Panc1 (cell line): ENCODE results near the gene CAPRIN1. TPM values are rescaled to one million over a fixed set of nuclear protein-coding genes. Genes with fewer than 3 reads are reported as not detected.

ENCODE experiments used
- ATAC-seq: fragments of 200-7000 bp; cut with Tn5 transposase; 2 replicates; pipeline ENCODE4 v1.9.1; 2020; ENCODE audit warnings: mild to moderate bottlenecking, moderate library complexity
- BruUV-seq: library from RNA; stranded (reverse); fragments of 400-500 nt; replicated peaks from 2 replicates; lab custom pipeline; 2021; lab: Mats Ljungman, UMichigan
- CTCF ChIA-PET: fragments of 300-600 bp; sonication (Branson Sonifier 250); formaldehyde crosslinking; loops from one replicate; lab custom pipeline; 2022; ENCODE audit warnings: antibody characterized with exemption; lab: Charles Lee
- POLR2A ChIA-PET: fragments of 300-600 bp; sonication (Branson Sonifier 250); formaldehyde crosslinking; loops from one replicate; lab custom pipeline; 2022; ENCODE audit warnings: antibody characterized with exemption; lab: Charles Lee
- DNase-seq: peaks from one replicate; pipeline ENCODE4 v3.0.0-alpha.2; 2010; ENCODE audit warnings: low read depth, low spot score
- H3K27ac ChIP-seq: 2 replicates; pipeline ENCODE4 v1.5.1; 2011; ENCODE audit warnings: mild to moderate bottlenecking, low read length, inconsistent platforms
- H3K27me3 ChIP-seq: fragments of 200-500 bp; sonication (Bioruptor generic); 2 replicates; pipeline ENCODE4 v1.6.0; 2014; ENCODE audit warnings: low read length, inconsistent platforms; ENCODE audit not compliant: control insufficient read depth, insufficient read depth
- H3K36me3 ChIP-seq: fragments of 200-500 bp; sonication (Bioruptor generic); 2 replicates; pipeline ENCODE4 v1.5.1; 2014; ENCODE audit warnings: inconsistent platforms, mild to moderate bottlenecking, low read length, moderate library complexity; ENCODE audit not compliant: control insufficient read depth, insufficient read depth
- H3K4me1 ChIP-seq: 2 replicates; pipeline ENCODE4 v1.5.1; 2011; ENCODE audit warnings: inconsistent platforms, mild to moderate bottlenecking, low read length, moderate library complexity; ENCODE audit not compliant: control insufficient read depth, insufficient read depth
- H3K4me3 ChIP-seq, 2 experiments: 2 replicates each; pipeline ENCODE4 v1.5.1; 2011 to 2012; ENCODE audit warnings: low read depth in 2 of 2, low read length in 2 of 2, mild to moderate bottlenecking in 2 of 2, inconsistent platforms in 1 of 2, moderate library complexity in 1 of 2
- H3K9me3 ChIP-seq: fragments of 200-500 bp; sonication (Bioruptor generic); 2 replicates; pipeline ENCODE4 v1.5.1; 2014; ENCODE audit warnings: low read depth, mild to moderate bottlenecking, inconsistent platforms, low read length, moderate library complexity; ENCODE audit not compliant: control insufficient read depth, insufficient read depth
- CTCF ChIP-seq: fragments of 450-650 bp; IDR thresholded peaks from 2 replicates; pipeline ENCODE4 v1.5.1; 2017; ENCODE audit warnings: mild to moderate bottlenecking
- POLR2AphosphoS5 ChIP-seq: IDR thresholded peaks from 2 replicates; pipeline ENCODE4 v1.6.1; 2012; ENCODE audit warnings: mild to moderate bottlenecking, low read depth, low read length, moderate library complexity
- REST ChIP-seq, 2 experiments: IDR thresholded peaks; 2 replicates each; pipeline ENCODE4 v1.6.1; 2011 to 2012; ENCODE audit warnings: low read depth in 2 of 2, control low read depth in 1 of 2, low read length in 1 of 2, mild to moderate bottlenecking in 1 of 2, moderate library complexity in 1 of 2; ENCODE audit not compliant: insufficient read depth in 1 of 2
- SIN3A ChIP-seq: IDR thresholded peaks from 2 replicates; pipeline ENCODE4 v1.6.1; 2012; ENCODE audit warnings: low read depth, mild to moderate bottlenecking, low read length, moderate library complexity, borderline replicate concordance; ENCODE audit not compliant: insufficient read depth
- TCF7L2 ChIP-seq: IDR thresholded peaks from 2 replicates; pipeline ENCODE4 v1.6.1; 2011; ENCODE audit warnings: mild to moderate bottlenecking, low read depth, low read length, inconsistent platforms
- in situ Hi-C: cut with HindIII; loops from 2 replicates; pipeline ENCODE4 v1.10.0; 2016; ENCODE audit warnings: low sequenced_read_pairs, low pct_unique_long_range_greater_than_20kb
- intact Hi-C: fragments of 100-400 bp; cut with micrococcal nuclease; formaldehyde crosslinking; loops from one replicate; pipeline ENCODE4 v1.10.0; 2022; ENCODE audit not compliant: unreplicated experiment
- total RNA-seq: library from RNA; stranded (reverse); gene quantifications from one replicate; pipeline ENCODE4 v1.2.1, GENCODE V29; 2021; ENCODE audit not compliant: unreplicated experiment

Gene CAPRIN1
- total RNA-seq, 1 experiment from 2014 or later: 266 TPM

- intact Hi-C loops: no loop called here
- peaks cover 47% of the 10 kb centered on the region for H3K36me3 ChIP-seq
- H3K27ac ChIP-seq: no peak overlapping the region
- H3K4me3 ChIP-seq: no peak overlapping the region
- ChIA-PET POLR2A (no interaction called here), CTCF (no interaction called here)
- DNase-seq: no peak
- TF ChIP-seq POLR2AphosphoS5 (no peak), SIN3A (no peak), CTCF (no peak), REST (IDR thresholded peaks at IDR 0.05; ENCODE audit: insufficient read depth in 1 of 2, low read depth in 2 of 2, low read length in 1 of 2) (no peak), TCF7L2 (no peak)
- no TSS peak for BruUV-seq
- H3K9me3 ChIP-seq: no peaks in the 10 kb centered on the region
- in situ Hi-C loops: no loop called here
- no peaks in the 10 kb centered on the region for H3K4me1 ChIP-seq
- H3K27me3 ChIP-seq: no peaks in the 10 kb centered on the region
- no peak for ATAC-seq
Measured at GRCh38 chr11:34128824-34129223, 77.3 kb downstream of the CAPRIN1 start.

- no TSS peak for BruUV-seq
- TF ChIP-seq REST (IDR thresholded peaks at IDR 0.05; ENCODE audit: insufficient read depth in 1 of 2, low read depth in 2 of 2, low read length in 1 of 2): no peak
- no peak for TF ChIP-seq TCF7L2
- no peak for TF ChIP-seq CTCF
- TF ChIP-seq SIN3A: no peak
- no peak for TF ChIP-seq POLR2AphosphoS5
- in situ Hi-C loops: no loop called here
- DNase-seq: no peak
- H3K27ac ChIP-seq: no peak overlapping the region
- H3K4me1 ChIP-seq: no peaks in the 10 kb centered on the region
- ChIA-PET CTCF (no interaction called here), POLR2A (no interaction called here)
- no peak for ATAC-seq
- H3K4me3 ChIP-seq: no peak overlapping the region
- H3K36me3 ChIP-seq: peaks cover 40% of the 10 kb centered on the region
- no peaks in the 10 kb centered on the region for H3K27me3 ChIP-seq
- H3K9me3 ChIP-seq: no peaks in the 10 kb centered on the region
- intact Hi-C loops: no loop called here
Measured at GRCh38 chr11:34132261-34132965, 80.9 kb downstream of the CAPRIN1 start.
